Nasal cavity respiratory epithelium epithelial cell of viscerocranial mucosa (primary cell): ENCODE measurements around the gene FAM25C. TPM values are rescaled to one million over a fixed set of nuclear protein-coding genes. Genes with fewer than 3 reads are reported as not detected.

ENCODE experiments used
- total RNA-seq: library from RNA; depleted of rRNA; stranded (reverse); fragments of >200 nt; gene quantifications from 2 replicates; pipeline ENCODE4 v1.2.3, GENCODE V29; 2014

The FAM25C gene
- total RNA-seq = 13.7 TPM in 1 of 2 replicates, not detected in the other

GRCh38 chr10:47999691-48000090 is at the start of gene FAM25C:
FAM25C (minus strand) TSS chr10:47999791; CDS start chr10:47999765, 26 bp downstream.

Other genes starting within 250 kb of the FAM25C start
- gene SYT15B, start 236.2 kb downstream of the FAM25C start, total RNA-seq = not detected in 2 replicates
- gene NPY4R2, start 81.1 kb downstream of the FAM25C start, total RNA-seq = not detected in 2 replicates